GM21786 (cell line): Measurements from ENCODE around the gene HPCAL4.

ENCODE experiments used
- ATAC-seq: cut with Tn5 transposase; IDR thresholded peaks from one replicate; pipeline ENCODE4 v1.9.1; 2021; ENCODE audit not compliant: unreplicated experiment

Gene HPCAL4

DNA sequence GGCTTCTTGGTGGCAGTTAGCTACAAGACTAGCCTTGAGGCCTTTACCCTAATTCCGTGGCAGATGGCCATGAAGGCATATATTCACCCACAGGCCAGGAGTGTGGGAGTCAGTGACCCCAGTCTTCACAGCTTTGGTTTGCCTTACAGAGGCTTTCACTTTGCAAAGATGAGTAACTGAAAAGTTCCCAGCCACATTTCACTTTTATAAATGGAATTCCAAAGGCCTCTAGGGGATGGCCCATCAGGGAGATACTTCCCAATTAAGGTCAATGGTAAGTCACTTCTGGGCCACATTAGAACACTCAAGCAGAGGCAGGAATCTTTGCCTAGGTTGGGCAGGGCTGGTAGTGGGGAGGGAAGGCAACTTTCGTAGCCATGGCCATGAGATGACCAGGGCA, 38.7 kb downstream of the HPCAL4 start:
- ATAC-seq, result no peak

DNA sequence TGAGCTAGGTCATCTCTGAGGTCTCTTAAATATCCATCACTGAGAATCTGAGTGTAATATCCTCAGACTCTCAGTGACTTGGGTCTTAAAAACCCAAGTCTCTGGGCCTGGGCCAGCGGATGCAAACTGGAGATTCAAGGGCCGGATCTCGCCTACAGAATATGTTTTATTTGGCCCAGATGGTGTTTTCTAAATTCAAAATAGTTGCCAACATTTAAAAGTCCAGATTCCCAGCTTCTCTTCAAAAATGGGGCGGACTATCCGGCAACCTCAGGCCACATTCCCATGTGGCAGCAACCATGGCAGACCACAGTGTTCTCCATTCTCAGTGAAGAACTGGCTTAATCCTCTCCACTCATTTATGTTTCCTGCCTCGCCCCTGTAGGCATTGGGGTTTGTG, 39.1 kb downstream of the HPCAL4 start:
- ATAC-seq, result no peak

DNA sequence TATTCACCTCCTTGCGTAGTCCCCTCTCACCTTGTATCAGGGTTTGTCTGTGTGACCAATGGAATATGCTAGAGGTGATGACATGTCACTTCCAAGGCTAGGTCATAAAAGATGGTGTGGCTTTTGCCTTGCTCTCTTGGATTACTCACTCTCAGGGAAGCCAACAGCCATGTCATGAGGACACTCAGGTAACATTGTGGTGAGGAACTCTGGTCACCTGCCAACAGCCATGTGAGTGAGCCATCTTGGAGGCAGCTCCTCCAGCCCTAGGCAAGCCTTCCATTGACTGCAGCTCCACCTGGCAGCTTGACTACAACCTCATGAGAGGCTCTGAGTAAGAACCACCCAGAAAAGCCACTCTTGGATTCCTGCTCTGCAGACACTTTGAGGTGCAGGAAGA, 40.8 kb downstream of the HPCAL4 start:
- ATAC-seq, result no peak

GRCh38 chr1:39649636-39650185, 41.5 kb downstream of the HPCAL4 start:
- ATAC-seq, result no peak

- ATAC-seq, result no peak
Measured at GRCh38 chr1:39648496-39648895, 42.7 kb downstream of the HPCAL4 start.

DNA sequence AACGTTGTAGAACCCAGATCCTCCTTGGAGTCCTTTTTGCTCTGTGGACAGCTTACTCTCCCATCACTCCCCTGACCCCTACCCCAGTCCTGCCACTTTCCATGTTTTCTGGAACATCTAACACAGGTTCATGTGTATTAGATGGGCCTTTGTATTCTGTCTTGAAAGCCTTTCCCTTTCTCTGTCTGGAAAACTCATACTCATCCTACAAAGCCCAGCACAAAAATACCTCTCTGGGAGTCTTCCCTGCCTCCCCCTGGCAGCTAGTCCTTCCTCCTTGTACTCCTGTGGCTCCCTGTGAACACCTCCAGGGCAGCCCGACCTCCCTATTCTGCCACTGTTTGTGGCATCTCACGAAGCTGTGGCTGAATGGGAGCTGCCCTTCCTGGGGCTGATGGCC, 44.0 kb downstream of the HPCAL4 start:
- no peak for ATAC-seq

GRCh38 chr1:39646232-39647081, 44.8 kb downstream of the HPCAL4 start:
- ATAC-seq, result no peak

DNA sequence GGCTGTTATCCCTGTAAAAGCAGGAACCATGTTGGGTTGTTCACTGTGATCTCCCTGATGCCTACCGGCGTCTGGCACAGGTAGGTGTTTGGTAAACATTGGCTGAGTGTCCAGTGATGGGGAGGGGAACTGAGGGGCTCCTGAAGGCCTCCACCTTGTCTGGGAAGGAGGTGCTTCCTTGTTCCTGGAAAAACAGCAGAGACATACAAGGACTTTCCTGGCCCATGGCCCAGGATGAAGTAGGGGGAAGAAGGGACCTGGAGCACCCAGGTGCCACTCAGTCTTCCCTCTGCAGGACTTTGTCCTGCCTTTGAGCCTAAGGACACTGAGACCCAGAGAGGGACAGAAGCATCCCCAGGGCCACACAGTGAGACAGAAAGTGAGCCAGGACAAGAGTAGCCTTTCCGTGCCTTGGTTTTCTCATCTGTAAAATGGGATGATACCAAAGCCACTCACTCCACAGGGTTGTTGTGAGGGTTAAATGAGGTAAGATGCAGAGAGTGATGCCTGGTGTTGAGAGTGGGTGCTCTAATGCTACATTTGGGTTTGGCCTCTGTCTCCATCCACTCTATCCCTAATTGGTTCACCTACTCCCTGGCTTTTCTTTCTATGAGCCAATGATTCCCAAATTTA, 45.7 kb downstream of the HPCAL4 start:
- ATAC-seq, result no peak

GRCh38 chr1:39643705-39644104, 47.5 kb downstream of the HPCAL4 start:
- ATAC-seq, result no peak

DNA sequence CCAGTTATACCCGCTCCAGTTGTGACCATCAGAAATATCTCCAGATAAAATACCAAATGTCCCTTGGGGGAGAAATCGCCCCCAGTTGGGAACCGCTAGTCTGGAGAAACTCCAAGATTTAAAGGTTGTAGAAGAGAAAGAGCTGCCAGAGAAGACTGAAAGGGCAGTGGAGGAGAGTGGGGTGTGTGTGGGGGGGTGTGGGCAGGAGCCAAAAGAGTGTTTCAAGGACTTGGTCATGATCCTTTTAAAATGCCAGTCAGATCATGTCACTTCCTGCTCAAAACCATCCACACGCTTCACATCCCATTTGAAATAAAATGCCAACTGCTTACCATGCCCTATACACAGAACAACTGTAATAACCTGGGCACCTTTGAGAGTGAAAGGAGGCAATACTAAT, 48.4 kb downstream of the HPCAL4 start:
- no peak for ATAC-seq

DNA sequence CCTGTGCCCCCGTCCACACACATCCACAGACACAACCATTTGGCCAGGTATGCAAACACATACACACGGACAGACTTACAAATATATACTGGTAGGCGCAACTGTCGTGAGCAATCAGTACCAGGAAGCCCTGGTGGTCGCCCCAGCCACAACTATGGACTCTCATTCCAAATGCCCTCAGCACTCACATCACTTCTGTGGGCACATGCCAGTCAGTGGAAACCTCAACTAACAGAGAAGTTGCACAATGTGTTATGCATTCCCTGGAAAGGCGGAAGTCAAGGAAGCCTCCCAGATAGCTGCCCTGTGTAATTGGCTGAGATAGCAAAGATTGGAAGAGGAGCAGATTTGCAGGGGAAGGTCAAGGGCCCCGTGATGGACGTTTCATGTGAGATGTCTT, 50.4 kb downstream of the HPCAL4 start:
- no peak for ATAC-seq

GRCh38 chr1:39639305-39640130, 51.7 kb downstream of the HPCAL4 start, which contains the start of gene HEYL:
Gene HEYL (minus strand): TSS chr1:39639643. CDS start chr1:39639625, 18 bp downstream.
- ATAC-seq, result no peak

DNA sequence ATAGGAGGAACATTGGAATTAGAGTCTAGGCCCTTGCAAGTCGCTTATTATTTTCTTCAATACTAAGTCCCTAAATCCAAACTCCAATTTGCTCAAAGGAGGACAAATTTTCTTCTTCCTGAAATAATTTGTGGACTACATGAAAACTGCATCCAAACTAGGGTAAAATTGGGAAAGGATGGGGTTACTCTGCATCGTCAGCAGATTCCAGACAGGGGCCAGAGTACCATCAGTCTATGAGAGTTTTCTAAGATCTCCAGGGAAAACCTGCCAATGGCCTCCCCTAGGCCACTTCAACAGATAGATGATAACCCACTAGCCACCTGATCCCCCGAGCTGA, 52.3 kb downstream of the HPCAL4 start:
- no peak for ATAC-seq

DNA sequence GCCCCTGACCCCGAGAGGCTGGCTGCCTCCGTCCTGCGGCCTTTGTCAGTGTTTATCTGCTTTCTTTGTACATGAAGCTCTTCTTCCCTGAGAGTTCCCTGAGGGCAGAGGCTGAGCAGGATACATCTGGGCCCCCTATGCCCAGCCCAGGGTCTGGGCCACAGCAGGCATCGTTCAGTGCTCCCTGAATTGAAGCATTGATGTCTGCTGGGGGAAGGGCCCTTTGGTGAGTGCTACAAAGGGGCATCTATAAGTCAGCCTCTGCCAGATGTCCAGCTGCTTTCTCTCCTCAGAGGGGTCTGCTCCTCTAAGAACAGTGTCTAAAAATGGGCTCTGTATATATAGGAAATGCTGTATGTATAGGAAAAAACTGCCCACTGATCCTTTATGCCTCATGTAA, 53.9 kb downstream of the HPCAL4 start:
- ATAC-seq, result no peak

GRCh38 chr1:39635871-39636210, 55.4 kb downstream of the HPCAL4 start:
- no peak for ATAC-seq

DNA sequence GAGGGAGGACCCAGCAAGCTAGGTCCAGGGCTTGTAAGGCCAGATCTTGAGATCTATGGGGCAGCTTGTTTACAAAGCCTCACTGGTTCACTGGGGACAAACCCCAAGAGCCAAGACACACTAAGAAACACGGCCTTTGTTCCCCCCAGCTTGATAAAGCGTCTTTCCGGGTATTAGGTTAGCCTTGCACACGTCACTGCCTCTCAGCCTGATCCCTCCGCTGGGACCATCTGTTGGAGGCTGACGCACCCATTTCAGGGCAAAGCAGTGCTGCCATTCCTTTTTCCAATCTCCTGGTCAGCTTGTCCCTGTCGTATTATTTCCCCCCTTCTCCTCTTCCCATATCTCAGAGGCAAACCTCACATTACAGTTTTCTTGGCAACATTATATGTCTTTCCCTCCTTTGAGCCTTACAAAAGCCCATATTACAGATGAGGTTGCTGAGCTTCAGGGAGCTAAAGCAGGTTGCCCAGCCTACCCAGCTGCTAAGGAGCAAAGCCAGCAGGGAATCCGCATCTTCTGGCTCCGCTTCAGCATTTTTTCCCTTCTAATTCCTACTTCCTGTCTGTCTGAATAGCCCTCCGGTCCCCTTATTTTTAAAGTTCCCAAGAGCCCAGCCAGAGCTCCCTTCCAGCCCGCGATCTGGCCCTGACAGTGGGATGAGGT, 55.9 kb downstream of the HPCAL4 start:
- ATAC-seq, result no peak

DNA sequence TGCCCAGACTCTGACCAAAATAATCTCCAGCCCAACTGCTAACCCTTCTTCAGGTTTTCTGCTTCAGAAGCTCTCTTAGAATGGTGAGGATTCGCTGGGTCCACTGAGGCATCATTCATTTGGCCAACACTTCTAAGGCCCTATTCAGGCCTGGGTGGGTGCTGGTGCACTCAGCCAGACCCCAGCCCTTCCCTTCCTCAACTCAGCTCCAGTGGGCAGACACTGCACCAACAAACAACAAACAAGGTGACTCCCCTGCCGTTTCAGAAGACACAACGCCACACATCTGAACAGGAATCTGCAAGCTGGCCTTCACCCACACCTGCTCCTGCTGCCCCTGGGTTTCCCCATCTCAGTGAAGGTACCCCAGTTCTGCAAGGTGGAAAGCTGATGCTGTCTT, 57.8 kb downstream of the HPCAL4 start:
- no peak for ATAC-seq

GRCh38 chr1:39632682-39633417, 58.4 kb downstream of the HPCAL4 start:
- no peak for ATAC-seq

DNA sequence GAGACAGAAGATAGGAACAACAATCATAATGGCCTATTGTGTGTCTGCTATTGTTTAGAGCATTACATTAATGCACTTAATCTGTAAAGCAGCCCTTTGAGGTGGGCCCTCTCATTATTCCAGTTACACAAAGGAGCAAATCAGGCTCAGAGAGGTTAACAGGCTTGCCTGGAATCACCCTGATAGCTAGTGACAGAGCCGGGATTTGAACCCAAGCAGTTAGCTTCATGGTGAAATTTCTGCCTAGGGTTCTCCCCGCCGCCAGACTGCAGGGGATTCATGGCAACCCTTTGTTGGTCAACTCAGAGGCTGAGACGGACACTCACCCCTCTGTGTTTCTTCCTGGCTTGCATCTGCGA, 58.9 kb downstream of the HPCAL4 start:
- no peak for ATAC-seq
